Activated CD4-positive, alpha-beta T cell treated with anti-CD3 and anti-CD28 coated beads for 36 hours (primary cell): Measurements from ENCODE around the gene HOXA9. TPM values are rescaled to one million over a fixed set of nuclear protein-coding genes. Genes with fewer than 3 reads are reported as not detected.

Experiments
- ATAC-seq: fragments of 200-7000 bp; cut with Tn5 transposase; one replicate; pipeline ENCODE4 v1.10.0; 2021; ENCODE audit warnings: mild to moderate bottlenecking, moderate library complexity
- CTCF ChIA-PET: fragments of 350-600 bp; sonication (Branson Sonifier 250); formaldehyde crosslinking; loops from one replicate; lab custom pipeline; 2021; ENCODE audit warnings: antibody characterized with exemption; lab: Charles Lee
- POLR2A ChIA-PET: fragments of 350-600 bp; sonication (Branson Sonifier 250); formaldehyde crosslinking; loops from one replicate; lab custom pipeline; 2021; ENCODE audit warnings: antibody characterized with exemption, inconsistent platforms; lab: Charles Lee
- DNase-seq: peaks from one replicate; pipeline ENCODE4 v3.0.0-alpha.2; 2020
- H3K27ac Mint-ChIP-seq: one replicate; pipeline ENCODE4 v1.8.0; 2021; ENCODE audit warnings: mixed read lengths
- H3K27me3 Mint-ChIP-seq: one replicate; pipeline ENCODE4 v1.8.0; 2021; ENCODE audit warnings: mixed read lengths
- H3K36me3 Mint-ChIP-seq: one replicate; pipeline ENCODE4 v1.8.0; 2021; ENCODE audit warnings: low read depth, mixed read lengths
- H3K4me1 Mint-ChIP-seq: one replicate; pipeline ENCODE4 v1.8.0; 2021; ENCODE audit warnings: mixed read lengths
- H3K4me3 Mint-ChIP-seq: one replicate; pipeline ENCODE4 v1.8.0; 2021; ENCODE audit warnings: mild to moderate bottlenecking, moderate library complexity, mixed read lengths
- H3K9me3 Mint-ChIP-seq: one replicate; pipeline ENCODE4 v1.8.0; 2021; ENCODE audit warnings: low read depth, mixed read lengths
- intact Hi-C, 2 experiments: fragments of 100-400 bp; cut with DNase I in 1 of 2; cut with micrococcal nuclease in 1 of 2; formaldehyde crosslinking; loops; one replicate each; pipeline versions ENCODE4 v1.14.2 to v1.15.1; 2022 to 2024; cut with DNase I, micrococcal nuclease
- microRNA-seq: library from miRNA; unstranded; fragments of <30 nt; microRNA quantifications from one replicate; pipeline ENCODE4 v1.2.0, GENCODE V29; 2021; ENCODE audit warnings: borderline replicate concordance
- total RNA-seq, 2 experiments: library from RNA; stranded (reverse); gene quantifications; one replicate each; pipeline ENCODE4 v1.2.3, GENCODE V29; 2021

HOXA9 gene
- total RNA-seq, 2 experiments from 2014 or later = not detected

DNA sequence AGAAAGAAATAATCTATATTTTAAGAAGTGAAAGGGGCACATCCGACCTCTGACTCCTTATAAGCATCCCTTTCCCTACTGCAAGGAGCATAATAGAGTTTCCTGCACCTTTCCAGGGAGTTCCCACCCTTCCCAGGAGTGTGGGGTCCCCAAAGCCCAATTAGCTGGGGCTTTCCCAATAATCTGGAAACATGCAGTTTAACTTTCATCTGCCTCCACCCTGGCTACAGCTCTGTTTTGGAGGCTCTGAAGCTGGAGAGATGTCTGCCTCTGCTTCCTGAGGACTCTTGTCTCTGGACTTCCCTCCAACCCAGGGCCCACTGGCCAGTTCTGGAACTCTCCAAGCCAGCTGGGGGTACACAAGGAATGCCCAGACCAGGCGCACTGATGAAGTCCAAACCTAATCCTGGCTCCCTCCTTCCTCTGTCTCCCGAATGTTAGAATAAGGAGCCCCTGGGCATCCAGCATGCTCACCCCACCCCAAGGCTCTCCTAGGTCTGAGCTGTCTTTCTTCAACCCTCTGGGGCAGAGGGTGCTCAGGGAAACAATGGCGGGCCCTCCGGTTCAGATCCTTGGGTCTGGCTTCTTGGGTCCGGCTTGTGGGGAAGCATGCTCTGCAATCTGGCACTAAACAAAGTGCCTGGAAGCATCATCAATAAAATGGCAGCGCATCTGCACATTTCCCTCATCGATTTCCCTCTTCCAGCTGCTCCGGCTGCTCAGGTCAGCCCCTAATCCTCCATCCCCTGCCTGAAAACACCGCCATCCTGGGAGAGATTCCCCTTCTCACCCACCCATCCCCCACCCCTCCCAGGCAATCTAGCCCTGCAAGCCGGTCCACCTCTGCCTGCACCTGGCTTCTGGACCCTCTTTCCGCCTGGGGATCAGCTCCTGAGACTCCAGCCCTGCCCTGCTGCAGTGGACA is 48.1 kb downstream of the HOXA9 start:
- H3K9me3 Mint-ChIP-seq = no peaks in the 10 kb centered on the region
- H3K27ac Mint-ChIP-seq = no peak overlapping the region
- H3K27me3 Mint-ChIP-seq = peaks cover 6% of the 10 kb centered on the region
- H3K4me3 Mint-ChIP-seq = no peak overlapping the region
- no peaks in the 10 kb centered on the region for H3K36me3 Mint-ChIP-seq
- CTCF ChIA-PET = no interaction called here
- intact Hi-C loops = no loop called here
- H3K4me1 Mint-ChIP-seq = no peaks in the 10 kb centered on the region
- DNase-seq (no peak), ATAC-seq (no peak)
- POLR2A ChIA-PET = no interaction called here

GRCh38 chr7:27116031-27116961 is 49.0 kb downstream of the HOXA9 start:
- peaks cover 9% of the 10 kb centered on the region for H3K27me3 Mint-ChIP-seq
- ChIA-PET CTCF (interaction anchor here (0.8 kb wide), 1 partner anchor 42 kb away, joined by 8 read pairs; no protein-coding TSS in a partner anchor), POLR2A (interaction anchor here (0.6 kb wide), 1 partner anchor 762 kb away, joined by 5 read pairs; no protein-coding TSS in a partner anchor)
- H3K4me3 Mint-ChIP-seq = no peak overlapping the region
- no peak for DNase-seq
- intact Hi-C loops = no loop called here
- H3K36me3 Mint-ChIP-seq = no peaks in the 10 kb centered on the region
- no peaks in the 10 kb centered on the region for H3K4me1 Mint-ChIP-seq
- no peak overlapping the region for H3K27ac Mint-ChIP-seq
- no peak for ATAC-seq
- H3K9me3 Mint-ChIP-seq = no peaks in the 10 kb centered on the region

DNA sequence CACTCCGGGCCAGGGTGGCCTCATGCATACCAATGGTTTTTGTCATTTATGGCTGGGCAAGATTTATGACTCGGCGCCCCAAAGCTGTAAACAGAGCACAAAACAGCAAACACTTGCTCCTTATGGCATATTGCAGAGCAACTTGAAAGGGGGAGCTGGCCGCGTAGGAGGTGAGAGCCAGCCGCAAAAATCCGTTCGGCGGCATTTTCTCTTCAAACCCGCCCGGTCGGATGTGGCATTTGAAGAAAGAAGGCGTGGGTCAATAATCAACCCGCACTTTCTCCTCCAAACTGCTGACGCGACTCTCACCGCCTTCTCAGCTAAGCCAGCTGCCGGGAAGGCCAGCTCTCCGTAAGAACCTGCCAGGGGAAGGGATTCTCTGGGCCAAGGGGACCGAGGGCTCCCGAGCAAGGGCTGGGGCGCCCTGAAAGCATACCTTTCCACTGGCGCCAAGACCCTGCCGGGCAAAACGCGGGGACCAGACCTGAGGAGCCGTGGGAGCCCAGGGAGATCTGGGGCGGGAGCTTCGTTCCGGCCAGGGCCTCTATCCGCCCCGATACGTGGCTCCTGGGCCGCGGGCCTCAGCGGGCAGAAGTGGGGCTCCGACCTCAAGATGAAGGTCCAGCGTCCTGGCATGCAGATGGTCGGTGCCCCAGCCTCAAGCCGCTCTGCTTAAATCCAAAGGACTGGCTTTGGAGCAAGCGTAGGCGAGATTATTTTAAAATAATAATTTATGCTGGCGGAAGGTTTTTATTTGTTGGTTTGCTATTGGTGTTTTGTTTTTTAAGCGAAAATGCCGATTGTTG is 49.9 kb downstream of the HOXA9 start:
- CTCF ChIA-PET = interaction anchor here (0.8 kb wide), 1 partner anchor 42 kb away, joined by 8 read pairs; no protein-coding TSS in a partner anchor
- Mint-ChIP-seq H3K27me3 (peaks cover 9% of the 10 kb centered on the region), H3K36me3 (no peaks in the 10 kb centered on the region), H3K9me3 (no peaks in the 10 kb centered on the region), H3K4me1 (no peaks in the 10 kb centered on the region), H3K4me3 (no peak overlapping the region), H3K27ac (no peak overlapping the region)
- ATAC-seq = no peak
- intact Hi-C loops = no loop called here
- POLR2A ChIA-PET = no interaction called here
- DNase-seq = no peak

GRCh38 chr7:27114881-27115220 is 50.5 kb downstream of the HOXA9 start:
- peaks cover 11% of the 10 kb centered on the region for H3K27me3 Mint-ChIP-seq
- H3K36me3 Mint-ChIP-seq = no peaks in the 10 kb centered on the region
- H3K27ac Mint-ChIP-seq = no peak overlapping the region
- no peak overlapping the region for H3K4me3 Mint-ChIP-seq
- H3K9me3 Mint-ChIP-seq = no peaks in the 10 kb centered on the region
- CTCF ChIA-PET = interaction anchor here (0.7 kb wide), 1 partner anchor 203 kb away, joined by 3 read pairs; no protein-coding TSS in a partner anchor
- intact Hi-C loops = no loop called here
- POLR2A ChIA-PET = no interaction called here
- no peak for ATAC-seq
- no peak for DNase-seq
- no peaks in the 10 kb centered on the region for H3K4me1 Mint-ChIP-seq

GRCh38 chr7:27113991-27114769 is 51.2 kb downstream of the HOXA9 start:
- DNase-seq = no peak
- intact Hi-C loops = no loop called here
- Mint-ChIP-seq H3K27me3 (peaks cover 11% of the 10 kb centered on the region), H3K27ac (no peak overlapping the region), H3K9me3 (no peaks in the 10 kb centered on the region), H3K36me3 (no peaks in the 10 kb centered on the region), H3K4me3 (no peak overlapping the region), H3K4me1 (no peaks in the 10 kb centered on the region)
- ATAC-seq = no peak
- ChIA-PET CTCF (interaction anchor here (0.6 to 0.7 kb wide), 2 partner anchors 22 to 202 kb away, joined by 3 read pairs; no protein-coding TSS in a partner anchor), POLR2A (no interaction called here)

- Mint-ChIP-seq H3K36me3 (no peaks in the 10 kb centered on the region), H3K9me3 (no peaks in the 10 kb centered on the region), H3K27me3 (peaks cover 11% of the 10 kb centered on the region), H3K4me3 (no peak overlapping the region), H3K27ac (no peak overlapping the region), H3K4me1 (no peaks in the 10 kb centered on the region)
- ChIA-PET CTCF (no interaction called here), POLR2A (no interaction called here)
- intact Hi-C loops = no loop called here
- ATAC-seq (no peak), DNase-seq (no peak)
These were observed 52.1 kb downstream of the HOXA9 start for GRCh38 chr7:27112955-27113949.

Small RNAs within 50 kb of the gene (microRNA-seq; reads per million reads assigned to microRNA genes)
- gene MIR196B = 2.5 reads per million

Other genes with a start within 250 kb of the HOXA9 start
- under 1 TPM; 0.12 to 0.14 TPM for gene HOXA1, start 69.5 kb downstream of the HOXA9 start, total RNA-seq
- not detected for gene HOXA2, start 62.9 kb downstream of the HOXA9 start, total RNA-seq
- gene HOXA4, start 34.8 kb downstream of the HOXA9 start, total RNA-seq = under 1 TPM in 1 of 2 experiments, not detected in 1; 0.25 TPM
- not detected for gene HOXA5, start 21.9 kb downstream of the HOXA9 start, total RNA-seq
- not detected for gene HOXA6, start 17.8 kb downstream of the HOXA9 start, total RNA-seq
- not detected for gene HOXA3, start 13.0 kb downstream of the HOXA9 start, total RNA-seq
- not detected for gene HOXA7, start 8.9 kb downstream of the HOXA9 start, total RNA-seq
- gene HOXA10, start 8.8 kb upstream of the HOXA9 start, total RNA-seq = not detected
- not detected for gene HOXA11, start 19.7 kb upstream of the HOXA9 start, total RNA-seq
- not detected for gene HOXA13, start 34.6 kb upstream of the HOXA9 start, total RNA-seq
- gene EVX1, start 77.3 kb upstream of the HOXA9 start, total RNA-seq = not detected